Astrocyte of the cerebellum (primary cell): Measurements from ENCODE around the gene CENPV.

Experiments
- DNase-seq: peaks from one replicate; pipeline ENCODE4 v3.0.0-alpha.2; 2011; ENCODE audit warnings: low read depth
- H3K4me3 ChIP-seq: 2 replicates; pipeline ENCODE4 v1.5.1; 2011; ENCODE audit warnings: mild to moderate bottlenecking, low read depth, low read length, moderate library complexity
- in situ Hi-C: cut with HindIII; loops from 2 replicates; pipeline ENCODE4 v1.10.0; 2017; ENCODE audit warnings: low sequenced_read_pairs
- TF ChIP-seq, protein P1 (sequence below): IDR thresholded peaks from 2 replicates; pipeline ENCODE4 v1.5.1; 2012; ENCODE audit warnings: low read length, low read depth, moderate library complexity, mild to moderate bottlenecking; ENCODE audit errors: missing control alignments

CENPV gene

DNA sequence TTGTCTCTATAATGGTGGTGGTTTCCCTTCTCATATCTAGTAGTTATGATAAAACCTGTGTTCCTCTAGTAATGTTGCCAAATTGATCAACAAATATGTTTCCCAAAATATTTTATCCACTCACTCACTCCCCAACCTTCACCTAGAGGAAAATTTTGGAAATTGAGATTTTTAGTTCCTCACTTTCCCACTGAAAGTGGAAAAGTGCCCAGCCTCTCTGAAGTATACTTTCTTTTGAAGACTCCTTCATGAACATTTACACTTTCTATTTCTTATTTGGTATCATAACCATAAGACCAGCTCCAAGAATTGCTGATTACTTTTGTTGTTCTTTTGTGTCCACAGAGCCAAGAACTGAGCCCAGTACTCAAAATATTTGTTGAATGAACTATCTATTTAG lies 5.1 kb upstream of the CENPV start:
- no peak for DNase-seq
- no peak overlapping the region for H3K4me3 ChIP-seq
- in situ Hi-C loops: no loop called here
- TF ChIP-seq, protein P1, sequence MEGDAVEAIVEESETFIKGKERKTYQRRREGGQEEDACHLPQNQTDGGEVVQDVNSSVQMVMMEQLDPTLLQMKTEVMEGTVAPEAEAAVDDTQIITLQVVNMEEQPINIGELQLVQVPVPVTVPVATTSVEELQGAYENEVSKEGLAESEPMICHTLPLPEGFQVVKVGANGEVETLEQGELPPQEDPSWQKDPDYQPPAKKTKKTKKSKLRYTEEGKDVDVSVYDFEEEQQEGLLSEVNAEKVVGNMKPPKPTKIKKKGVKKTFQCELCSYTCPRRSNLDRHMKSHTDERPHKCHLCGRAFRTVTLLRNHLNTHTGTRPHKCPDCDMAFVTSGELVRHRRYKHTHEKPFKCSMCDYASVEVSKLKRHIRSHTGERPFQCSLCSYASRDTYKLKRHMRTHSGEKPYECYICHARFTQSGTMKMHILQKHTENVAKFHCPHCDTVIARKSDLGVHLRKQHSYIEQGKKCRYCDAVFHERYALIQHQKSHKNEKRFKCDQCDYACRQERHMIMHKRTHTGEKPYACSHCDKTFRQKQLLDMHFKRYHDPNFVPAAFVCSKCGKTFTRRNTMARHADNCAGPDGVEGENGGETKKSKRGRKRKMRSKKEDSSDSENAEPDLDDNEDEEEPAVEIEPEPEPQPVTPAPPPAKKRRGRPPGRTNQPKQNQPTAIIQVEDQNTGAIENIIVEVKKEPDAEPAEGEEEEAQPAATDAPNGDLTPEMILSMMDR: no peak

DNA sequence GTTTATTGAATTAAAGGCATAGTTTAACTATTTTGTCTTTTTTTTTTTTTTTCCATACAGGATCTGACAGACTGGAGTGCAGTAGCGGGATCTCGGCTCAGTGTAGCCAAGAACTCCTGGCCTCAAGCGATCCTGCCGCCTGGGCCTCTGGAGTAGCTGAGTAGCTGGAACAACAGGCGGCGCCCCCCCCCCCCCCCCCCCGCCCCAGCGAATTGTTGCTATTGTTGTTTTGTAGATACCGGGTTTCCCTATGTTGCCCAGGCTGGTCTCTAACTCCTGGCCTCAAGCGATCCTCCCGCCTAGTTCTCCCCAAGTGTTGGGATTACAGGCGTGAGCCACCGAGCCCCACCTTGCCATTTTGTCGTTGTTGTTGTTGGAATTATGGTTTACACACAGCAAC lies 1.3 kb upstream of the CENPV start:
- in situ Hi-C loops: loop anchor here (5.0 kb wide), 1 partner anchor 67 kb away; no protein-coding TSS in a partner anchor
- H3K4me3 ChIP-seq: no peak overlapping the region
- TF ChIP-seq, protein P1: no peak
- no peak for DNase-seq

DNA sequence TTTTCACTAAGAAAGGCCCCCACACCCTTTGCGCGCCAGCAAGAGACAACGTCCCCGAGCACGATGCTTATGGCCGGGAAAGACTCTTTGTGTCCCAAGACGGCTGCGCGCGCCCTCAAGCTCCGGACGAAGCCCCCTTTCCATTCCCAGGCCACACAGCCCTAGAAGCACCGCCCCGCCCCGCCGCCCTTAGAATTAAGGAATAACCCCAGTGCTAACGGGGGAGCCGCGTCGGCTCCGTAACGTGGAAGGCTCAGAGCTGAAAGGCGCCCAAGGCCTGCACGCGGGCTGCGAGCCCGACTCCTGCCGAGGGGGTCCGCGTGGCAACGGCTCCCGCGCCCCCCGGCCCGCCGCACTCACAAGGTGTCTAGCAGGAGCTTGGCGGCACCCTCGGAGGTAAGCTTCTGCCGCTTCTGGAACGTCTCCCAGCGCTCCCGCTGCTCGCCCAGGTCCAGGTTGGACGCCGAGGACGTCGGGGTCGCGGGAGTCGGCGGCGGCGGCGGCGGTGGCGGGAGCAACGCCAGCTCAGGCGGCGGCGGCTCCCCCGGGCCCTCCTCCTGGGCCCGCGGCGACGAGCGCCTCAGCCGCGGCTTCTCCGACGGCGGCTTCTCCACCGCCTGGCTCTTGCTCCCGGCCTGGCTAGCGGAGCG lies 477 bp downstream of the CENPV start:
- peak overlapping the region; percentile 53 for H3K4me3 ChIP-seq
- TF ChIP-seq, protein P1: no peak
- in situ Hi-C loops: loop anchor here (5.0 kb wide), 1 partner anchor 65 kb away; no protein-coding TSS in a partner anchor
- DNase-seq: no peak

DNA sequence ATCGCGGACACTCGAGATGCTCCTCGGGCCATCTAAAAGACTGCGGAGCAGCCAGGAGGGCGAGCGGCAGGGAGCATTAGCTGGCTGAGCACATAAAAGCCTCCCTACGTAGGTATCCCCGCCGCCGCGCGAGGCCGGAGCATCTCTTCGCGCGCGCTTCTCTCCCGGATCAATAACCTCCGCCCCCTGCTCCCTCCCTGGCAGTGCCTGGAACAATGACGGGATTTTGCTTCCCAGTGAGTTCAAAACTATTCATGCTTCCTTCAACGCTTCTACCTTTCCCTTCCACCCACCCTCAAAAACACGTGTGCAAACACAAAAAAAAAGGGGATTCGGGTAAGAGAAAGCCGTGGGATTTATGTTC lies 984 bp downstream of the CENPV start:
- TF ChIP-seq, protein P1: no peak
- peak overlapping the region; percentile 53 for H3K4me3 ChIP-seq
- in situ Hi-C loops: loop anchor here (5.0 kb wide), 1 partner anchor 65 kb away; no protein-coding TSS in a partner anchor
- DNase-seq: no peak

DNA sequence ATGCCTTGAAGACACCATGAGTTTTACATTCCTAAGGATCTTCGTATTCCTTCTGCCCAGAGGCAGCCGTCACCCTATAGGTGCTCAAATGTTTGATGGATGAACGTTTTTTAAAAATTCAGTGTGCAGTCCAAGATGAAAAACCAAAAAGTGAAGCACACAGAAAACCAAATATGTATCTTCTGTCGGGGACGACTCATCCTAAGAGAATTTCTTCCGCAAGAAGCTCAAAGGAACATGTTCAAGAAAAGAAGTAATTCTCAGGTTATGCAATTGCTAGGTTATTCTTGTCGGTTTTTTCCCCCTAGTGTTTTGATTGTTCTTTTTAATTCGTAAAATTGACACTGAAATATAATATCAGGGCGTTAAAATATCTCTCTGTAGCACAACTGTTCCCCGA lies 1.4 kb downstream of the CENPV start:
- in situ Hi-C loops: loop anchor here (5.0 kb wide), 1 partner anchor 65 kb away; no protein-coding TSS in a partner anchor
- H3K4me3 ChIP-seq: peak overlapping the region; percentile 53
- no peak for DNase-seq
- TF ChIP-seq, protein P1: no peak

DNA sequence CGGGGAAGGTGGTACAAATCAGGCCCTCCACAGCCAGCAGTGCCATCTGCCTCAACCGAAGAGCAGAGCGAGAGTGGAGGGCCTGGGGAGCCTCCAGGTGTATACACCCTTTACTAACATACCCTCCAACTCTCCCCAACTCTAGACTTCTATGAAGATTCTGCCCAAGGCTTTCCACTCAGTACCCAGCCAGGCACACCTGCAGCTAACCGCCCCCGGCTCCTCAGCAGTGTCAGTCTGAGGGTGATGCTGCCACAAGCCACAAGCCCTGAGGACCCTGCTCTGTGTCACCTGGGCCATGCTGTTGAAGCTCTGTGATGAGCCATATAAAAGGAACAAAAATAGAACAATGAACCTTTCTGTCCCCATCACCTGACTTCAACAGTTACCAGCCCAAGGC lies 3.8 kb downstream of the CENPV start:
- H3K4me3 ChIP-seq: no peak overlapping the region
- no peak for DNase-seq
- TF ChIP-seq, protein P1: no peak

DNA sequence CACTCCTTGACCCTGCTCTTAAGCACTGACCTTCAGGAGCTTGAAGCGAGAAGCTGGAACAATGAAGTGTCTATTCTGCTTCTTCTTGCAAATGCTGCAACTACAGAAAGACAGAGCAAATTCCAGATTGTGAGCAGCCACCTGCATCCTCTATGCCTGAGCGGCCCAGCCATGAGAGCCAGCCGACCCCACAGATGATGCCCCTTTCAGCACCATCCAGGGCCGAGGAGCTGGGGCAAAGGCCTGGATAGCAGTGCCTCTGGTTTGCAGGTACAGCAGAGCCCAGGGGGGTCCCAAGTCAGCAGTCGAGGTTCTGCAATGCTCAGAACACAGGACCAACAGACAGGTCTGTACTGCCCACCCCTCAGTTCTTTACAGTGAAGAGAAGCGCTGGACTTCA lies 4.7 kb downstream of the CENPV start:
- in situ Hi-C loops: no loop called here

More for the DNA sequence above, 3.8 kb downstream of the CENPV start:
- in situ Hi-C loops: no loop called here

More for the DNA sequence above, 4.7 kb downstream of the CENPV start:
- TF ChIP-seq, protein P1: no peak
- no peak for DNase-seq
- H3K4me3 ChIP-seq: no peak overlapping the region
